NB4 (cell line): ENCODE results near the gene WNT6.

Source experiments
- CTCF ChIP-seq: IDR thresholded peaks from one replicate; pipeline ENCODE4 v1.5.1; 2012; ENCODE audit warnings: low read depth, low read length
- MAX ChIP-seq: IDR thresholded peaks from 2 replicates; pipeline ENCODE4 v1.6.1; 2011; ENCODE audit warnings: low read depth, low read length

- no peak for TF ChIP-seq CTCF
- no peak for TF ChIP-seq MAX
Observed at GRCh38 chr2:218859988-218860831, 605 bp downstream of the WNT6 start.
